ENCODE results near the gene ARGLU1. TPM values are rescaled to one million over a fixed set of nuclear protein-coding genes. Genes with fewer than 3 reads are reported as not detected.

The ARGLU1 gene
- total RNA-seq, 1 experiment from 2014 or later, result 115 TPM

DNA sequence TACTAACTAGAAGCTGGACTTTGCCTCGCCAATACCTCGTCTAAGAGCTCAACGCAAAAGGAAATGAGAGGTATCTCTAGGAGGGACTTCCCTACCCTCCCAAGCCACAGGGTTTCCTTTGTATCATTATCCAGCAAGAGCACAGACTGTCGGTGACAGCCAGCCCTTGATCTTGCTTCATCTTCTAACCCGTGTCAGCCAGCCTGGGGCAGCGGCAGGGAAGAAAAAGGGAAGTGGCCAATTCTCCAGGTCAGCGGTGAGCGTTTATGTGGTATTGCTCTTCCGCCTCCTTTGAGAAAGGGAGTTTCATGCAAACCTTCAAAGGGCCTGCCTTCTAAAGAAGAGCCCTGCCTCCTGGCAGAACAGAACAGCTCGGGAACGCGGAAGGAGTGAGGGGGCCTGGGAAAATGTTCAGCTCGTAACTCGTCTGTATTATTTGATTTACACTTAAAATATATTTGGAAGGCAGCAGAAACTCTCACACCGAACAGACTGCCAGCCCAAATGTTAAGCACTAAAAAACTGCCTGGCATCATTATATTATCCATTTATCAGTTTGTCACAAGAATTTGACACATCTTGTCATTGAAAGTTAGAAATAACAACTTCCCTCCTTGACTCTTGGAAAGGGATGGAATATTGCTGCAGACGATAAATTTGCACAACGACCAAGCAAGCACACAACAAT, 74.3 kb downstream of the ARGLU1 start (continued):
- no peak for TF ChIP-seq ESRRA (CRISPR knock-in tag; IDR thresholded peaks at IDR 0.05; ENCODE audit: borderline replicate concordance)
- TF ChIP-seq ATF2 (CRISPR knock-in tag; IDR thresholded peaks at IDR 0.05; ENCODE audit: borderline replicate concordance, low read depth), result no peak
- no peak for TF ChIP-seq TEAD4 (CRISPR knock-in tag; IDR thresholded peaks at IDR 0.05)
- TF ChIP-seq, protein P1, sequence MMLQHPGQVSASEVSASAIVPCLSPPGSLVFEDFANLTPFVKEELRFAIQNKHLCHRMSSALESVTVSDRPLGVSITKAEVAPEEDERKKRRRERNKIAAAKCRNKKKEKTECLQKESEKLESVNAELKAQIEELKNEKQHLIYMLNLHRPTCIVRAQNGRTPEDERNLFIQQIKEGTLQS (CRISPR knock-in tag; conservative IDR thresholded peaks at IDR 0.05), result no peak
- no peak for TF ChIP-seq ZNF416 (CRISPR knock-in tag; IDR thresholded peaks at IDR 0.05)
- no peak for TF ChIP-seq ZNF232 (CRISPR knock-in tag; IDR thresholded peaks at IDR 0.05)
- TF ChIP-seq CREB1 (CRISPR knock-in tag; IDR thresholded peaks at IDR 0.05), result no peak
- TF ChIP-seq ZNF219 (CRISPR knock-in tag; IDR thresholded peaks at IDR 0.05; ENCODE audit: borderline replicate concordance), result no peak
- no peak for TF ChIP-seq ATF1 (CRISPR knock-in tag; IDR thresholded peaks at IDR 0.05)

DNA sequence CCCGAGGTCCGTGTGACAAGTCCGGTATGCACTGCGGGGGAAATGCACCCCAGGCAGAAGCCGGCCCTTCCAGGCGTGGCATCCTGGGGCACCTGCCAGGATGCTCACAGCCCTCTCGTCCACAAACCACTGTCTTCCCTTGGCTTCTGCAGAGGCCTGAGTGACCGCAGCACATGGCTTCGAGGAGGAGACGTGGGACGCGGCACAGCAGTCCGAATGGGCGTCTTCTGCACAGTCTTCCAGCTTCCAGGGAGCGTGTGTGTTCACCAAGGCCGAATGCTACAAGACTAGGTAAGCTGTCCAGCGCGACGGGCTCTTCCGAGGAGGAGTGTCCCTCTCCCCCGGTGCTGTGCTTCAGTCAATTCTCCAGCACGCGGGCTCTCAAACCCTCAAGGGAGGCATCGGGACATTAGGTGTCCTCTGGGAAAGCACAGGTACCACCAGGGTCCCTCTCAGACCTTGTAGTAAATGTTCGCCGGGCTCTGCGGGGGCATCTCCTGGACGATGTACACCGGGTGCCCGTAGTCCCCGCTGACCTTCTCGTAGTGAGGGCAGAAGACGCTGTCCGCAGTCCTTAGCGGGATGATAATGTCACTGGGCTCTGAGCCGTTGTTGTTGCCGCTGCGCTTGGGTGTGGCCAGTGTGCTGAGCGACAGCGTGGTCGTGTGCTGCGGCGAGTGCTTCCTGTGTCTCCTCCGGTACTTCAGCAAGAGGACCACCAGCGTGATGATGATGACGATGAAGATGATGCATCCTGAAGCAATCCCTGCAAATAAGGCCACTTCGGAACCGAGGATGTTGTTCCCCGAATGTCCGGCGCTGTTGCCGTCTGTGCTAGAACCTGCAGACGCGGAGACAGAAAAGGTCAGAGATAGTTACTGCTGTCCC, 75.1 kb downstream of the ARGLU1 start:
- no peaks in the 10 kb centered on the region for H3K27me3 Mint-ChIP-seq (ENCODE audit: low read depth)
- DNase-seq (ENCODE audit: low spot score) (no peak), ATAC-seq (no peak)
- POLR2A ChIA-PET, result no interaction called here
- no peaks in the 10 kb centered on the region for H3K9me3 Mint-ChIP-seq
- TF ChIP-seq, protein P2, sequence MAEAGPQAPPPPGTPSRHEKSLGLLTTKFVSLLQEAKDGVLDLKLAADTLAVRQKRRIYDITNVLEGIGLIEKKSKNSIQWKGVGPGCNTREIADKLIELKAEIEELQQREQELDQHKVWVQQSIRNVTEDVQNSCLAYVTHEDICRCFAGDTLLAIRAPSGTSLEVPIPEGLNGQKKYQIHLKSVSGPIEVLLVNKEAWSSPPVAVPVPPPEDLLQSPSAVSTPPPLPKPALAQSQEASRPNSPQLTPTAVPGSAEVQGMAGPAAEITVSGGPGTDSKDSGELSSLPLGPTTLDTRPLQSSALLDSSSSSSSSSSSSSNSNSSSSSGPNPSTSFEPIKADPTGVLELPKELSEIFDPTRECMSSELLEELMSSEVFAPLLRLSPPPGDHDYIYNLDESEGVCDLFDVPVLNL (CRISPR knock-in tag; IDR thresholded peaks at IDR 0.05; ENCODE audit: borderline replicate concordance, low read depth), result no peak
- TF ChIP-seq IRF2 (CRISPR knock-in tag; IDR thresholded peaks at IDR 0.05; ENCODE audit: borderline replicate concordance, low read depth) (no peak), USF1 (CRISPR knock-in tag; IDR thresholded peaks at IDR 0.05) (no peak), MXD4 (CRISPR knock-in tag; IDR thresholded peaks at IDR 0.05; ENCODE audit: borderline replicate concordance) (no peak), STAT6 (CRISPR knock-in tag; conservative IDR thresholded peaks at IDR 0.05; ENCODE audit: low read depth) (no peak), ETV6 (CRISPR knock-in tag; IDR thresholded peaks at IDR 0.05) (no peak), FOXP1 (CRISPR knock-in tag; IDR thresholded peaks at IDR 0.05; ENCODE audit: borderline replicate concordance) (no peak), ZBTB43 (CRISPR knock-in tag; IDR thresholded peaks at IDR 0.05) (no peak), SMAD4 (CRISPR knock-in tag; IDR thresholded peaks at IDR 0.05) (no peak), NR3C1 (CRISPR knock-in tag; conservative IDR thresholded peaks at IDR 0.05; ENCODE audit: low read depth) (no peak), ZNF138 (CRISPR knock-in tag; conservative IDR thresholded peaks at IDR 0.05) (no peak), ZNF232 (CRISPR knock-in tag; IDR thresholded peaks at IDR 0.05) (no peak), ZNF396 (CRISPR knock-in tag; IDR thresholded peaks at IDR 0.05; ENCODE audit: borderline replicate concordance) (no peak)
- TF ChIP-seq, protein P3, sequence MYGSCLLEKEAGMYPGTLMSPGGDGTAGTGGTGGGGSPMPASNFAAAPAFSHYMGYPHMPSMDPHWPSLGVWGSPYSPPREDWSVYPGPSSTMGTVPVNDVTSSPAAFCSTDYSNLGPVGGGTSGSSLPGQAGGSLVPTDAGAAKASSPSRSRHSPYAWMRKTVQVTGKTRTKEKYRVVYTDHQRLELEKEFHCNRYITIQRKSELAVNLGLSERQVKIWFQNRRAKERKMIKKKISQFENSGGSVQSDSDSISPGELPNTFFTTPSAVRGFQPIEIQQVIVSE (CRISPR knock-in tag; IDR thresholded peaks at IDR 0.05; ENCODE audit: borderline replicate concordance), result no peak
- peaks cover 34% of the 10 kb centered on the region for H3K36me3 Mint-ChIP-seq
- CTCF ChIA-PET, result no interaction called here
- H3K4me3 Mint-ChIP-seq, result no peak overlapping the region
- no peak overlapping the region for H3K27ac Mint-ChIP-seq
- H3K4me1 Mint-ChIP-seq, result peaks cover 46% of the 10 kb centered on the region

Measured in WTC11 (cell line).